D721Med (cell line): ENCODE measurements around the gene DEFB124.
"Not testable (repeated sequence)": the region's sequence is repeated elsewhere in the genome, so short reads cannot be mapped to it uniquely, and the experiment has no call there.

Experiments
- DNase-seq: peaks from one replicate; pipeline ENCODE4 v3.0.0; 2011; ENCODE audit warnings: low spot score; ENCODE audit not compliant: insufficient read length
- FAIRE-seq: peaks from 2 replicates; lab custom pipeline; 2011; peaks lifted over from hg19 to GRCh38; lab: Jason Lieb, UNC
- TF ChIP-seq, protein P1 (sequence below): IDR thresholded peaks from 2 replicates; pipeline ENCODE4 v1.5.1; 2012; ENCODE audit warnings: mild to moderate bottlenecking, control low read depth; ENCODE audit not compliant: insufficient read depth; ENCODE audit errors: missing control alignments

Gene DEFB124

DNA sequence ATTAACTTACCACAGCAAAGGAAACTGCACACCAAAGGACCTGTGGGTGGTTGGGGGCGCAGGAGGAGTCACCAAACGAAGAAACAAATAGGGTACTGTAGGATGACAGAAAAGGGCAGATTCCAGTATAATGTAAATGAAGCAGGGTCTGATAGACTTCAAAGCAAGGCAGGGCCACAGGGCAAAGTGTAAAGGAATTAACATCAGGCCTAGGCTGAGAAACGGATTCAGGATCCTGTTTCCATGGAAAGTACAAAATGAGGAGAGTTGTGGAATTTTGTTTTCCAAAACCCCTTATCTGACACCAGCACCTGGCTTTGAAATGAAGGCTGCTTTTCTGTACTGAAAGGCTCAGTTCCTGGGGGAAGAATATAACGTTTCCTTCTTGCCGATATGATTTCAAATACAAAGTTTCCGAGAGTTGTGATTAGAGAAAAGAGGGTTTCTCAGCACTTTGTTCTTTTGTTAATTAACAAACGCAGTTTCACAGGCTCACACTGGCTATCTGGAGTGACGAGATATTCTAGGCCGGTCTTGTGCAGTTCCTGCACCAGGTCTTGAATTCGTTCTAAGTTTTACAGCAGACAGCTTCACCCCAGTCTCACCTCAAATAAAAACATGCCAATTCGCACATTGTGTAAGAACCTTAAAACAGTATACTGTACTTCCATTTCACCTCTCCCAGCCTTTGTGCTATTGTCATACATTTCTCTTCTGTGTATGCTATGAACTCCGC, 28.7 kb downstream of the DEFB124 start:
- FAIRE-seq: no peak
- TF ChIP-seq, protein P1, sequence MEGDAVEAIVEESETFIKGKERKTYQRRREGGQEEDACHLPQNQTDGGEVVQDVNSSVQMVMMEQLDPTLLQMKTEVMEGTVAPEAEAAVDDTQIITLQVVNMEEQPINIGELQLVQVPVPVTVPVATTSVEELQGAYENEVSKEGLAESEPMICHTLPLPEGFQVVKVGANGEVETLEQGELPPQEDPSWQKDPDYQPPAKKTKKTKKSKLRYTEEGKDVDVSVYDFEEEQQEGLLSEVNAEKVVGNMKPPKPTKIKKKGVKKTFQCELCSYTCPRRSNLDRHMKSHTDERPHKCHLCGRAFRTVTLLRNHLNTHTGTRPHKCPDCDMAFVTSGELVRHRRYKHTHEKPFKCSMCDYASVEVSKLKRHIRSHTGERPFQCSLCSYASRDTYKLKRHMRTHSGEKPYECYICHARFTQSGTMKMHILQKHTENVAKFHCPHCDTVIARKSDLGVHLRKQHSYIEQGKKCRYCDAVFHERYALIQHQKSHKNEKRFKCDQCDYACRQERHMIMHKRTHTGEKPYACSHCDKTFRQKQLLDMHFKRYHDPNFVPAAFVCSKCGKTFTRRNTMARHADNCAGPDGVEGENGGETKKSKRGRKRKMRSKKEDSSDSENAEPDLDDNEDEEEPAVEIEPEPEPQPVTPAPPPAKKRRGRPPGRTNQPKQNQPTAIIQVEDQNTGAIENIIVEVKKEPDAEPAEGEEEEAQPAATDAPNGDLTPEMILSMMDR: no peak

GRCh38 chr20:31440012-31440659, 34.8 kb downstream of the DEFB124 start, which contains the start of gene DEFB123:
Gene DEFB123 (plus strand): TSS chr20:31440632. CDS start chr20:31440699, 67 bp downstream.
- no peak for FAIRE-seq

More for the DNA sequence above, 28.7 kb downstream of the DEFB124 start:
- no peak for DNase-seq

GRCh38 chr20:31430568-31431115, 44.3 kb downstream of the DEFB124 start:
- TF ChIP-seq, protein P1: no peak
- FAIRE-seq (no peak), DNase-seq (no peak)

More at GRCh38 chr20:31440012-31440659, 34.8 kb downstream of the DEFB124 start, which contains the start of gene DEFB123:
- no peak for DNase-seq
- TF ChIP-seq, protein P1: no peak

DNA sequence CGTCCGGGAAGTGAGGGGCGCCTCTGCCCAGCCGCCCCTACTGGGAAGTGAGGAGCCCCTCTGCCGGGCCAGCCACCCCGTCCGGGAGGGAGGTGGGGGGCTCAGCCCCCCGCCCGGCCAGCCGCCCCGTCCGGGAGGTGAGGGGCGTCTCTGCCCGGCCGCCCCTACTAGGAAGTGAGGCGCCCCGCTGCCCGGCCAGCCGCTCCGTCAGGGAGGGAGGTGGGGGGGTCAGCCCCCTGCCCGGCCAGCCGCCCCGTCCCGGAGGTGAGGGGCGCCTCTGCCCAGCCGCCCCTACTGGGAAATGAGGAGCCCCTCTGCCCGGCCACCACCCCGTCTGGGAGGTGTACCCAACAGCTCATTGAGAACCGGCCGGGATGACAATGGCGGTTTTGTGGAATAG, 47.4 kb downstream of the DEFB124 start:
- FAIRE-seq, DNase-seq: not testable (repeated sequence)

GRCh38 chr20:31426891-31427551, 47.9 kb downstream of the DEFB124 start:
- not testable (repeated sequence) for DNase-seq, FAIRE-seq

DNA sequence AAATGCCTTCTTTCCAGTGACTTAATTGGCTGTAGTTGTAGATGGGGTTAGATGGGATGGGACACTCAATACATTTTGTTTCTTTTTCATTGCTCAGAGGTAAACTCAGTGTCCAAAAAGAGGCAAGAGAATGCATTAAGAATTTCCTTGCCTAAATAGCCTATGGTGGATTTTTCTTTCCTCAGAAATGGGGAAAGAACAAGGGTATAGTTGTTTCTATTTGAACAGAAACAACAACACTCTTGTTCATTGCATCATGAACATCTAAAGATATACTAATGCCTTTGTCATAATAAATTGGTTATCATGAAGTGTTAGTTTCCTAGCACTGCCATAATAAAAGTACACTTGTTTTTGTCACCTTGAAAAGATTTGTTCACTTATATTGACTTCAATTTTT, 49.1 kb downstream of the DEFB124 start:
- FAIRE-seq (no peak), DNase-seq (no peak)
- TF ChIP-seq, protein P1: no peak

GRCh38 chr20:31418307-31418706, 56.6 kb downstream of the DEFB124 start:
- DNase-seq: no peak
- no peak for FAIRE-seq

More at GRCh38 chr20:31418307-31418706, 56.6 kb downstream of the DEFB124 start:
- TF ChIP-seq, protein P1: no peak
